COLO668 (cell line): Measurements from ENCODE around the gene KIF6.

ENCODE experiments used
- DNase-seq: peaks from one replicate; lab custom pipeline; 2025; ENCODE audit not compliant: unreplicated experiment; lab: John Stamatoyannopoulos, UW

KIF6 gene

GRCh38 chr6:39453241-39453640 is 272.0 kb downstream of the KIF6 start:
- no peak for DNase-seq

- no peak for DNase-seq
Observed at GRCh38 chr6:39452306-39453145, 272.7 kb downstream of the KIF6 start.

GRCh38 chr6:39451831-39452230 is 273.4 kb downstream of the KIF6 start:
- DNase-seq = no peak

GRCh38 chr6:39449022-39449421 is 276.2 kb downstream of the KIF6 start:
- no peak for DNase-seq

- no peak for DNase-seq
Observed at GRCh38 chr6:39446909-39447308, 278.3 kb downstream of the KIF6 start.

GRCh38 chr6:39445667-39446066 is 279.5 kb downstream of the KIF6 start:
- no peak for DNase-seq

GRCh38 chr6:39444479-39445019 is 280.7 kb downstream of the KIF6 start:
- DNase-seq = no peak

- no peak for DNase-seq
Observed at GRCh38 chr6:39441986-39442385, 283.2 kb downstream of the KIF6 start.

GRCh38 chr6:39441301-39441700 is 283.9 kb downstream of the KIF6 start:
- DNase-seq = no peak

GRCh38 chr6:39440039-39440426 is 285.2 kb downstream of the KIF6 start:
- DNase-seq = no peak

- DNase-seq = no peak
Observed at GRCh38 chr6:39439342-39440038, 285.7 kb downstream of the KIF6 start.

GRCh38 chr6:39433630-39434029 is 291.6 kb downstream of the KIF6 start:
- DNase-seq = no peak

GRCh38 chr6:39432330-39433025 is 292.7 kb downstream of the KIF6 start:
- DNase-seq = no peak

- DNase-seq = peak; percentile 31
Observed at GRCh38 chr6:39430871-39431523, 294.2 kb downstream of the KIF6 start.

GRCh38 chr6:39430446-39430845 is 294.8 kb downstream of the KIF6 start:
- DNase-seq = no peak

- DNase-seq = no peak
Observed at GRCh38 chr6:39428816-39429215, 296.4 kb downstream of the KIF6 start.

- no peak for DNase-seq
Observed at GRCh38 chr6:39428152-39428551, 297.1 kb downstream of the KIF6 start.

GRCh38 chr6:39426073-39426456 is 299.1 kb downstream of the KIF6 start:
- no peak for DNase-seq

- DNase-seq = no peak
Observed at GRCh38 chr6:39425346-39426072, 299.7 kb downstream of the KIF6 start.

GRCh38 chr6:39424831-39425230 is 300.4 kb downstream of the KIF6 start:
- no peak for DNase-seq
